HEK293 (cell line): ENCODE data around the gene CNGB1.

ENCODE experiments used
- CTCF ChIA-PET: fragments of 350-600 bp; formaldehyde crosslinking; extraction: SDS; loops from one replicate; lab custom pipeline; 2021; ENCODE audit warnings: antibody characterized with exemption; lab: Yijun Ruan, JAX
- POLR2A ChIA-PET: fragments of 300-600 bp; formaldehyde crosslinking; extraction: SDS; loops from one replicate; lab custom pipeline; 2020; ENCODE audit warnings: antibody characterized with exemption, inconsistent platforms; lab: Yijun Ruan, JAX
- H3K27ac ChIP-seq: fragments of 200-500 bp; sonication (Bioruptor generic); 2 replicates; pipeline ENCODE4 v1.5.1; 2014; ENCODE audit warnings: low read depth, low read length, control low read depth, inconsistent platforms; ENCODE audit errors: extremely low read depth
- H3K36me3 ChIP-seq, 2 experiments: fragments of 200-500 bp in 1 of 2; sonication (Bioruptor generic) in 1 of 2; 1 replicate in 1 of 2; 2 replicates in 1 of 2; pipeline ENCODE4 v1.5.1; 2014 to 2017; ENCODE audit warnings: inconsistent platforms in 2 of 2, low read length in 2 of 2; ENCODE audit not compliant: control insufficient read depth in 2 of 2, insufficient read depth in 1 of 2
- H3K4me1 ChIP-seq: fragments of 200-500 bp; sonication (Bioruptor generic); 2 replicates; pipeline ENCODE4 v1.5.1; 2014; ENCODE audit warnings: mild to moderate bottlenecking, low read length, inconsistent platforms; ENCODE audit not compliant: control insufficient read depth, insufficient read depth
- H3K4me3 ChIP-seq: 2 replicates; pipeline ENCODE4 v1.5.1; 2011; ENCODE audit warnings: low read depth, mild to moderate bottlenecking, control low read depth, low read length, moderate library complexity
- H3K9me3 ChIP-seq: fragments of 200-500 bp; sonication (Bioruptor generic); 2 replicates; pipeline ENCODE4 v1.5.1; 2014; ENCODE audit warnings: low read depth, low read length, inconsistent platforms; ENCODE audit not compliant: control insufficient read depth, insufficient read depth
- ZNF10 ChIP-seq: fragments of 450-650 bp; formaldehyde crosslinking; IDR thresholded peaks from 2 replicates; pipeline ENCODE4 v1.5.1; 2017; ENCODE audit warnings: missing biosample characterization, missing genetic modification characterization
- ZNF174 ChIP-seq: fragments of 450-650 bp; formaldehyde crosslinking; IDR thresholded peaks from 2 replicates; pipeline ENCODE4 v1.5.0; 2017; ENCODE audit warnings: missing biosample characterization, mild to moderate bottlenecking, missing genetic modification characterization
- ZNF221 ChIP-seq: fragments of 450-650 bp; formaldehyde crosslinking; IDR thresholded peaks from 2 replicates; pipeline ENCODE4 v1.5.1; 2017; ENCODE audit warnings: missing biosample characterization, missing genetic modification characterization, borderline replicate concordance
- ZNF248 ChIP-seq: fragments of 450-650 bp; formaldehyde crosslinking; IDR thresholded peaks from 2 replicates; pipeline ENCODE4 v1.5.1; 2017; ENCODE audit warnings: missing biosample characterization, missing genetic modification characterization
- ZNF274 ChIP-seq, 2 experiments: fragments of 200-500 bp in 1 of 2; fragments of 450-650 bp in 1 of 2; sonication (Bioruptor generic) in 1 of 2; formaldehyde crosslinking in 1 of 2; IDR thresholded peaks; 2 replicates each; pipeline versions ENCODE4 v1.5.1 to v1.6.1; 2014 to 2016; ENCODE audit warnings: borderline replicate concordance in 1 of 2, inconsistent platforms in 1 of 2, low read length in 1 of 2, missing biosample characterization in 1 of 2, missing genetic modification characterization in 1 of 2
- ZNF426 ChIP-seq: fragments of 450-650 bp; formaldehyde crosslinking; IDR thresholded peaks from 2 replicates; pipeline ENCODE4 v1.5.1; 2017; ENCODE audit warnings: missing biosample characterization, missing genetic modification characterization, mild to moderate bottlenecking, inconsistent platforms, moderate library complexity
- ZNF658 ChIP-seq: fragments of 450-650 bp; formaldehyde crosslinking; IDR thresholded peaks from 2 replicates; pipeline ENCODE4; 2016; ENCODE audit warnings: missing biosample characterization, missing genetic modification characterization
- ZSCAN16 ChIP-seq: fragments of 450-650 bp; formaldehyde crosslinking; IDR thresholded peaks from 2 replicates; pipeline ENCODE4 v1.5.1; 2016; ENCODE audit warnings: missing biosample characterization, missing genetic modification characterization
- TF ChIP-seq, protein P1 (sequence below): fragments of 450-650 bp; formaldehyde crosslinking; IDR thresholded peaks from 2 replicates; pipeline ENCODE4 v1.5.1; 2016; ENCODE audit warnings: missing biosample characterization, missing genetic modification characterization
- TF ChIP-seq, protein P2 (sequence below): IDR thresholded peaks from 2 replicates; pipeline ENCODE4 v1.6.1; 2011; ENCODE audit warnings: mild to moderate bottlenecking, low read depth, low read length, borderline replicate concordance
- TF ChIP-seq, protein P3 (sequence below): fragments of 450-650 bp; formaldehyde crosslinking; IDR thresholded peaks from 2 replicates; pipeline ENCODE4 v1.5.1; 2017; ENCODE audit warnings: missing biosample characterization, missing genetic modification characterization
- TF ChIP-seq, protein P4 (sequence below): fragments of 450-650 bp; formaldehyde crosslinking; IDR thresholded peaks from 2 replicates; pipeline ENCODE4 v1.5.1; 2016; ENCODE audit warnings: missing biosample characterization, missing genetic modification characterization, borderline replicate concordance
- TF ChIP-seq, protein P5 (sequence below): fragments of 450-650 bp; formaldehyde crosslinking; IDR thresholded peaks from 2 replicates; pipeline ENCODE4 v1.5.1; 2016; ENCODE audit warnings: missing biosample characterization, missing genetic modification characterization
- TF ChIP-seq, protein P6 (sequence below): fragments of 450-650 bp; formaldehyde crosslinking; IDR thresholded peaks from 2 replicates; pipeline ENCODE4 v1.5.1; 2016; ENCODE audit warnings: missing biosample characterization, missing genetic modification characterization

The CNGB1 gene

DNA sequence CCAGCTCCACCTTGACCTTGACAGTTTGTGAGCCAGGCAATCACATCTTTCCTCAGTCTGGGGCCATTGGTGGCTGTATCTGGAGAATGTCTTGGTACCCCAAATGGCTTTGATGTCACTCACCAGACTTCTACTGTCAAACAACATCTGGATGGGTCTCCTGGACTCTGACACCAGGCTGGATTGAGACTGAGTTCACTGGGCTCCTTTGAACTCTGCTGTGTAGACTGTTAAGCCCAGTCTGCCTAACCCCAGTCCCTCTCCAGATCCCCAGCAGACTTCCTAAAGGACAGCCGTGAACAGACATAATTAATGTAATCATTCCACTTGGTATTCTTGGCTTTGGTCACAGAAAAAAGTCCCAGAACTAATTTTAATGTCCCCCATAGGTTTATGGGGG, 84.5 kb downstream of the CNGB1 start (continued):
- TF ChIP-seq, protein P1, sequence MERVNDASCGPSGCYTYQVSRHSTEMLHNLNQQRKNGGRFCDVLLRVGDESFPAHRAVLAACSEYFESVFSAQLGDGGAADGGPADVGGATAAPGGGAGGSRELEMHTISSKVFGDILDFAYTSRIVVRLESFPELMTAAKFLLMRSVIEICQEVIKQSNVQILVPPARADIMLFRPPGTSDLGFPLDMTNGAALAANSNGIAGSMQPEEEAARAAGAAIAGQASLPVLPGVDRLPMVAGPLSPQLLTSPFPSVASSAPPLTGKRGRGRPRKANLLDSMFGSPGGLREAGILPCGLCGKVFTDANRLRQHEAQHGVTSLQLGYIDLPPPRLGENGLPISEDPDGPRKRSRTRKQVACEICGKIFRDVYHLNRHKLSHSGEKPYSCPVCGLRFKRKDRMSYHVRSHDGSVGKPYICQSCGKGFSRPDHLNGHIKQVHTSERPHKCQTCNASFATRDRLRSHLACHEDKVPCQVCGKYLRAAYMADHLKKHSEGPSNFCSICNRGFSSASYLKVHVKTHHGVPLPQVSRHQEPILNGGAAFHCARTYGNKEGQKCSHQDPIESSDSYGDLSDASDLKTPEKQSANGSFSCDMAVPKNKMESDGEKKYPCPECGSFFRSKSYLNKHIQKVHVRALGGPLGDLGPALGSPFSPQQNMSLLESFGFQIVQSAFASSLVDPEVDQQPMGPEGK (tag by site-specific recombination) = no peak
- TF ChIP-seq ZNF426 (tag by site-specific recombination) (no peak), ZSCAN16 (tag by site-specific recombination) (no peak), ZNF10 (tag by site-specific recombination) (no peak), ZNF174 (no peak), ZNF248 (no peak), ZNF221 (tag by site-specific recombination) (no peak), ZNF658 (no peak), ZNF274 (IDR thresholded peaks at IDR 0.05; ENCODE audit: low read length) (no peak), ZNF274 (tag by site-specific recombination; IDR thresholded peaks at IDR 0.05; ENCODE audit: borderline replicate concordance) (no peak)
- TF ChIP-seq, protein P2, sequence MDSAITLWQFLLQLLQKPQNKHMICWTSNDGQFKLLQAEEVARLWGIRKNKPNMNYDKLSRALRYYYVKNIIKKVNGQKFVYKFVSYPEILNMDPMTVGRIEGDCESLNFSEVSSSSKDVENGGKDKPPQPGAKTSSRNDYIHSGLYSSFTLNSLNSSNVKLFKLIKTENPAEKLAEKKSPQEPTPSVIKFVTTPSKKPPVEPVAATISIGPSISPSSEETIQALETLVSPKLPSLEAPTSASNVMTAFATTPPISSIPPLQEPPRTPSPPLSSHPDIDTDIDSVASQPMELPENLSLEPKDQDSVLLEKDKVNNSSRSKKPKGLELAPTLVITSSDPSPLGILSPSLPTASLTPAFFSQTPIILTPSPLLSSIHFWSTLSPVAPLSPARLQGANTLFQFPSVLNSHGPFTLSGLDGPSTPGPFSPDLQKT = no peak
- TF ChIP-seq, protein P3, sequence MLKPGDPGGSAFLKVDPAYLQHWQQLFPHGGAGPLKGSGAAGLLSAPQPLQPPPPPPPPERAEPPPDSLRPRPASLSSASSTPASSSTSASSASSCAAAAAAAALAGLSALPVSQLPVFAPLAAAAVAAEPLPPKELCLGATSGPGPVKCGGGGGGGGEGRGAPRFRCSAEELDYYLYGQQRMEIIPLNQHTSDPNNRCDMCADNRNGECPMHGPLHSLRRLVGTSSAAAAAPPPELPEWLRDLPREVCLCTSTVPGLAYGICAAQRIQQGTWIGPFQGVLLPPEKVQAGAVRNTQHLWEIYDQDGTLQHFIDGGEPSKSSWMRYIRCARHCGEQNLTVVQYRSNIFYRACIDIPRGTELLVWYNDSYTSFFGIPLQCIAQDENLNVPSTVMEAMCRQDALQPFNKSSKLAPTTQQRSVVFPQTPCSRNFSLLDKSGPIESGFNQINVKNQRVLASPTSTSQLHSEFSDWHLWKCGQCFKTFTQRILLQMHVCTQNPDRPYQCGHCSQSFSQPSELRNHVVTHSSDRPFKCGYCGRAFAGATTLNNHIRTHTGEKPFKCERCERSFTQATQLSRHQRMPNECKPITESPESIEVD = no peak
- TF ChIP-seq, protein P4, sequence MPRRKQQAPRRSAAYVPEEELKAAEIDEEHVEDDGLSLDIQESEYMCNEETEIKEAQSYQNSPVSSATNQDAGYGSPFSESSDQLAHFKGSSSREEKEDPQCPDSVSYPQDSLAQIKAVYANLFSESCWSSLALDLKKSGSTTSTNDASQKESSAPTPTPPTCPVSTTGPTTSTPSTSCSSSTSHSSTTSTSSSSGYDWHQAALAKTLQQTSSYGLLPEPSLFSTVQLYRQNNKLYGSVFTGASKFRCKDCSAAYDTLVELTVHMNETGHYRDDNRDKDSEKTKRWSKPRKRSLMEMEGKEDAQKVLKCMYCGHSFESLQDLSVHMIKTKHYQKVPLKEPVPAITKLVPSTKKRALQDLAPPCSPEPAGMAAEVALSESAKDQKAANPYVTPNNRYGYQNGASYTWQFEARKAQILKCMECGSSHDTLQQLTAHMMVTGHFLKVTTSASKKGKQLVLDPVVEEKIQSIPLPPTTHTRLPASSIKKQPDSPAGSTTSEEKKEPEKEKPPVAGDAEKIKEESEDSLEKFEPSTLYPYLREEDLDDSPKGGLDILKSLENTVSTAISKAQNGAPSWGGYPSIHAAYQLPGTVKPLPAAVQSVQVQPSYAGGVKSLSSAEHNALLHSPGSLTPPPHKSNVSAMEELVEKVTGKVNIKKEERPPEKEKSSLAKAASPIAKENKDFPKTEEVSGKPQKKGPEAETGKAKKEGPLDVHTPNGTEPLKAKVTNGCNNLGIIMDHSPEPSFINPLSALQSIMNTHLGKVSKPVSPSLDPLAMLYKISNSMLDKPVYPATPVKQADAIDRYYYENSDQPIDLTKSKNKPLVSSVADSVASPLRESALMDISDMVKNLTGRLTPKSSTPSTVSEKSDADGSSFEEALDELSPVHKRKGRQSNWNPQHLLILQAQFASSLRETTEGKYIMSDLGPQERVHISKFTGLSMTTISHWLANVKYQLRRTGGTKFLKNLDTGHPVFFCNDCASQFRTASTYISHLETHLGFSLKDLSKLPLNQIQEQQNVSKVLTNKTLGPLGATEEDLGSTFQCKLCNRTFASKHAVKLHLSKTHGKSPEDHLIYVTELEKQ = no peak
- TF ChIP-seq, all 188 proteins: peak for 0

DNA sequence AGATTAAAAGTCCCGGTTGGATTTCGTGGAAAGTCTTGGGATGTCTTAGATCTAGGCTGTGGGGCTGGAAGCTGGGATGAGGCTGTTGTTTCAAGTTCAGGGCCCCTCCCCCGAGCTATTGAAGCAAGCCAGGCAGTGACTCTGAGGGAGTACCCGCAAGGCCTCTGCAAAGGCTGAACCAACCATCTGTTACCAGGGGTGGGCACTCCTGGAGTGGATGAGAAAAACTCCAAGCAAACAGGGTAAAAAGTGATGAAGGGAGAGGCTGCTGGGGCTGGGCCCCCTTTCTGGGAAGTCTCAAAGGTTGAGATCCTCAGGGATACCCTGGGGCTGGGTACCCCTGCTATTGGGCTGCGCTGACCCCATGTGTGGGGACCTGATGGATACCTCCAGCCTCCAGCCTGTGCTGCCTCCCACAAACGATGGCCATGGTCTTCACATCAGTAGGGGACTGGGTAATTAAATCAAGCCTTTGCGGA, 86.2 kb downstream of the CNGB1 start:
- Histone ChIP-seq H3K9me3 (no peaks in the 10 kb centered on the region), H3K4me1 (no peaks in the 10 kb centered on the region), H3K27ac (no peak overlapping the region), H3K4me3 (no peak overlapping the region), H3K36me3 (no peaks in the 10 kb centered on the region)
- TF ChIP-seq, protein P5, sequence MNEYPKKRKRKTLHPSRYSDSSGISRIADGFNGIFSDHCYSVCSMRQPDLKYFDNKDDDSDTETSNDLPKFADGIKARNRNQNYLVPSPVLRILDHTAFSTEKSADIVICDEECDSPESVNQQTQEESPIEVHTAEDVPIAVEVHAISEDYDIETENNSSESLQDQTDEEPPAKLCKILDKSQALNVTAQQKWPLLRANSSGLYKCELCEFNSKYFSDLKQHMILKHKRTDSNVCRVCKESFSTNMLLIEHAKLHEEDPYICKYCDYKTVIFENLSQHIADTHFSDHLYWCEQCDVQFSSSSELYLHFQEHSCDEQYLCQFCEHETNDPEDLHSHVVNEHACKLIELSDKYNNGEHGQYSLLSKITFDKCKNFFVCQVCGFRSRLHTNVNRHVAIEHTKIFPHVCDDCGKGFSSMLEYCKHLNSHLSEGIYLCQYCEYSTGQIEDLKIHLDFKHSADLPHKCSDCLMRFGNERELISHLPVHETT (tag by site-specific recombination) = no peak
- TF ChIP-seq, protein P6, sequence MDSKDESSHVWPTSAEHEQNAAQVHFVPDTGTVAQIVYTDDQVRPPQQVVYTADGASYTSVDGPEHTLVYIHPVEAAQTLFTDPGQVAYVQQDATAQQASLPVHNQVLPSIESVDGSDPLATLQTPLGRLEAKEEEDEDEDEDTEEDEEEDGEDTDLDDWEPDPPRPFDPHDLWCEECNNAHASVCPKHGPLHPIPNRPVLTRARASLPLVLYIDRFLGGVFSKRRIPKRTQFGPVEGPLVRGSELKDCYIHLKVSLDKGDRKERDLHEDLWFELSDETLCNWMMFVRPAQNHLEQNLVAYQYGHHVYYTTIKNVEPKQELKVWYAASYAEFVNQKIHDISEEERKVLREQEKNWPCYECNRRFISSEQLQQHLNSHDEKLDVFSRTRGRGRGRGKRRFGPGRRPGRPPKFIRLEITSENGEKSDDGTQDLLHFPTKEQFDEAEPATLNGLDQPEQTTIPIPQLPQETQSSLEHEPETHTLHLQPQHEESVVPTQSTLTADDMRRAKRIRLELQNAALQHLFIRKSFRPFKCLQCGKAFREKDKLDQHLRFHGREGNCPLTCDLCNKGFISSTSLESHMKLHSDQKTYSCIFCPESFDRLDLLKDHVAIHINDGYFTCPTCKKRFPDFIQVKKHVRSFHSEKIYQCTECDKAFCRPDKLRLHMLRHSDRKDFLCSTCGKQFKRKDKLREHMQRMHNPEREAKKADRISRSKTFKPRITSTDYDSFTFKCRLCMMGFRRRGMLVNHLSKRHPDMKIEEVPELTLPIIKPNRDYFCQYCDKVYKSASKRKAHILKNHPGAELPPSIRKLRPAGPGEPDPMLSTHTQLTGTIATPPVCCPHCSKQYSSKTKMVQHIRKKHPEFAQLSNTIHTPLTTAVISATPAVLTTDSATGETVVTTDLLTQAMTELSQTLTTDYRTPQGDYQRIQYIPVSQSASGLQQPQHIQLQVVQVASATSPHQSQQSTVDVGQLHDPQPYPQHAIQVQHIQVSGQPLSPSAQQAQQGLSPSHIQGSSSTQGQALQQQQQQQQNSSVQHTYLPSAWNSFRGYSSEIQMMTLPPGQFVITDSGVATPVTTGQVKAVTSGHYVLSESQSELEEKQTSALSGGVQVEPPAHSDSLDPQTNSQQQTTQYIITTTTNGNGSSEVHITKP (tag by site-specific recombination) = peak; percentile 93
- CTCF ChIA-PET = interaction anchor here (0.6 kb wide), 1 partner anchor 125 kb away, joined by 3 read pairs; no protein-coding TSS in a partner anchor
- POLR2A ChIA-PET = no interaction called here
